ENCODE results near the gene GRAP2.

Gene GRAP2

GRCh38 chr22:39940757-39941305 is 39.9 kb downstream of the GRAP2 start:
- no peaks in the 10 kb centered on the region for H3K27me3 ChIP-seq (ENCODE audit: insufficient read depth, low read length, poor library complexity, severe bottlenecking)
- H3F3A ChIP-seq (ENCODE audit: low read depth): no peaks in the 10 kb centered on the region
- H4K20me1 ChIP-seq (ENCODE audit: insufficient read depth, low read length, poor library complexity, severe bottlenecking): peaks cover 28% of the 10 kb centered on the region
- H3K79me2 ChIP-seq (ENCODE audit: insufficient read depth, low read length): peaks cover 100% of the 10 kb centered on the region
- H3K4me1 ChIP-seq (ENCODE audit: insufficient read depth, low read length, poor library complexity, severe bottlenecking): peaks cover 86% of the 10 kb centered on the region
- H3K4me3 ChIP-seq (ENCODE audit: low read length, poor library complexity, severe bottlenecking): no peak overlapping the region
- H3K9me2 ChIP-seq (replicated peaks; ENCODE audit: low read depth, low read length): no peaks in the 10 kb centered on the region
- TF ChIP-seq EZH2phosphoT487 (IDR thresholded peaks at IDR 0.05; ENCODE audit: borderline replicate concordance) (no peak), CTCF (conservative IDR thresholded peaks at IDR 0.05; ENCODE audit: low read length) (peak; percentile 31)
- H3K9me3 ChIP-seq (ENCODE audit: insufficient read depth, low read depth, low read length): no peaks in the 10 kb centered on the region
- H3K36me3 ChIP-seq (ENCODE audit: insufficient read depth, low read length): peaks cover 26% of the 10 kb centered on the region; the same call in 1 of the 2 replicates
- H3K9ac ChIP-seq (ENCODE audit: low read depth, low read length, poor library complexity, severe bottlenecking): no peak overlapping the region
- H3K4me2 ChIP-seq (ENCODE audit: low read depth, low read length, poor library complexity, severe bottlenecking): no peak overlapping the region
- H2AFZ ChIP-seq (ENCODE audit: low read length): no peak overlapping the region

GRCh38 chr22:39941601-39942000 is 40.7 kb downstream of the GRAP2 start:
- no peaks in the 10 kb centered on the region for H3K9me2 ChIP-seq (replicated peaks; ENCODE audit: low read depth, low read length)
- peaks cover 100% of the 10 kb centered on the region for H3K79me2 ChIP-seq (ENCODE audit: insufficient read depth, low read length)
- no peaks in the 10 kb centered on the region for H3K9me3 ChIP-seq (ENCODE audit: insufficient read depth, low read depth, low read length)
- H3K4me2 ChIP-seq (ENCODE audit: low read depth, low read length, poor library complexity, severe bottlenecking): no peak overlapping the region
- no peak overlapping the region for H3K4me3 ChIP-seq (ENCODE audit: low read length, poor library complexity, severe bottlenecking)
- H4K20me1 ChIP-seq (ENCODE audit: insufficient read depth, low read length, poor library complexity, severe bottlenecking): peaks cover 20% of the 10 kb centered on the region
- no peak overlapping the region for H2AFZ ChIP-seq (ENCODE audit: low read length)
- peaks cover 23% of the 10 kb centered on the region; the same call in 1 of the 2 replicates for H3K36me3 ChIP-seq (ENCODE audit: insufficient read depth, low read length)
- TF ChIP-seq EZH2phosphoT487 (IDR thresholded peaks at IDR 0.05; ENCODE audit: borderline replicate concordance) (no peak), CTCF (conservative IDR thresholded peaks at IDR 0.05; ENCODE audit: low read length) (no peak)
- peaks cover 85% of the 10 kb centered on the region for H3K4me1 ChIP-seq (ENCODE audit: insufficient read depth, low read length, poor library complexity, severe bottlenecking)
- no peaks in the 10 kb centered on the region for H3K27me3 ChIP-seq (ENCODE audit: insufficient read depth, low read length, poor library complexity, severe bottlenecking)
- H3F3A ChIP-seq (ENCODE audit: low read depth): no peaks in the 10 kb centered on the region
- H3K9ac ChIP-seq (ENCODE audit: low read depth, low read length, poor library complexity, severe bottlenecking): no peak overlapping the region

GRCh38 chr22:39942439-39943230 is 41.8 kb downstream of the GRAP2 start:
- H3K9me2 ChIP-seq (replicated peaks; ENCODE audit: low read depth, low read length): no peaks in the 10 kb centered on the region
- peak overlapping the region; percentile 42 for H3K9ac ChIP-seq (ENCODE audit: low read depth, low read length, poor library complexity, severe bottlenecking)
- H3K4me1 ChIP-seq (ENCODE audit: insufficient read depth, low read length, poor library complexity, severe bottlenecking): peaks cover 85% of the 10 kb centered on the region
- peaks cover 29% of the 10 kb centered on the region; the same call in 1 of the 2 replicates for H3K36me3 ChIP-seq (ENCODE audit: insufficient read depth, low read length)
- TF ChIP-seq EZH2phosphoT487 (IDR thresholded peaks at IDR 0.05; ENCODE audit: borderline replicate concordance): no peak
- TF ChIP-seq CTCF (conservative IDR thresholded peaks at IDR 0.05; ENCODE audit: low read length): no peak
- no peaks in the 10 kb centered on the region for H3K9me3 ChIP-seq (ENCODE audit: insufficient read depth, low read depth, low read length)
- peaks cover 100% of the 10 kb centered on the region for H3K79me2 ChIP-seq (ENCODE audit: insufficient read depth, low read length)
- no peak overlapping the region for H3K4me3 ChIP-seq (ENCODE audit: low read length, poor library complexity, severe bottlenecking)
- peak overlapping the region; percentile 52 for H3K4me2 ChIP-seq (ENCODE audit: low read depth, low read length, poor library complexity, severe bottlenecking)
- H4K20me1 ChIP-seq (ENCODE audit: insufficient read depth, low read length, poor library complexity, severe bottlenecking): peaks cover 13% of the 10 kb centered on the region
- H3F3A ChIP-seq (ENCODE audit: low read depth): no peaks in the 10 kb centered on the region
- no peak overlapping the region for H2AFZ ChIP-seq (ENCODE audit: low read length)
- H3K27me3 ChIP-seq (ENCODE audit: insufficient read depth, low read length, poor library complexity, severe bottlenecking): no peaks in the 10 kb centered on the region

Data from Loucy (cell line).